ENCODE results near the gene CCDC141.
"Not testable (repeated sequence)": the region's sequence is repeated elsewhere in the genome, so short reads cannot be mapped to it uniquely, and the experiment has no call there.

Gene CCDC141

GRCh38 chr2:179049546-179050311 is at the start of gene CCDC141:
CCDC141 (minus strand) TSS chr2:179050137; CDS start chr2:179049941, 196 bp downstream.
- DNase-seq: no peak

- no peak for DNase-seq
These were observed 48.2 kb upstream of the CCDC141 start for GRCh38 chr2:179098080-179098689.

GRCh38 chr2:179097131-179097530 is 47.2 kb upstream of the CCDC141 start:
- DNase-seq: no peak

GRCh38 chr2:179096090-179096489 is 46.2 kb upstream of the CCDC141 start:
- DNase-seq: no peak

GRCh38 chr2:179092912-179093311 is 43.0 kb upstream of the CCDC141 start:
- not testable (repeated sequence) for DNase-seq

- no peak for DNase-seq
These were observed 32.8 kb upstream of the CCDC141 start for GRCh38 chr2:179082697-179083096.

GRCh38 chr2:179081954-179082353 is 32.0 kb upstream of the CCDC141 start:
- DNase-seq: no peak

GRCh38 chr2:179072527-179072926 is 22.6 kb upstream of the CCDC141 start:
- no peak for DNase-seq

- no peak for DNase-seq
These were observed 21.9 kb upstream of the CCDC141 start for GRCh38 chr2:179071810-179072355.

GRCh38 chr2:179070895-179071294 is 21.0 kb upstream of the CCDC141 start:
- no peak for DNase-seq

GRCh38 chr2:179069685-179070084 is 19.7 kb upstream of the CCDC141 start:
- no peak for DNase-seq

- DNase-seq: no peak
These were observed 19.2 kb upstream of the CCDC141 start for GRCh38 chr2:179068991-179069643.

- no peak for DNase-seq
These were observed 9.2 kb upstream of the CCDC141 start for GRCh38 chr2:179059026-179059700.

- DNase-seq: no peak
These were observed 7.8 kb upstream of the CCDC141 start for GRCh38 chr2:179057737-179058136.

- not testable (repeated sequence) for DNase-seq
These were observed 3.6 kb upstream of the CCDC141 start for GRCh38 chr2:179053568-179053967.

GRCh38 chr2:179051250-179051649 is 1.3 kb upstream of the CCDC141 start:
- DNase-seq: no peak

- no peak for DNase-seq
These were observed 818 bp upstream of the CCDC141 start for GRCh38 chr2:179050755-179051154.

GRCh38 chr2:179049203-179049545 is 763 bp downstream of the CCDC141 start:
- no peak for DNase-seq

- no peak for DNase-seq
These were observed 1.8 kb downstream of the CCDC141 start for GRCh38 chr2:179048099-179048498.

GRCh38 chr2:179045602-179046001 is 4.3 kb downstream of the CCDC141 start:
- DNase-seq: not testable (repeated sequence)

GRCh38 chr2:179044500-179044899 is 5.4 kb downstream of the CCDC141 start:
- DNase-seq: no peak

GRCh38 chr2:179037807-179038206 is 12.1 kb downstream of the CCDC141 start:
- no peak for DNase-seq

- DNase-seq: no peak
These were observed 13.5 kb downstream of the CCDC141 start for GRCh38 chr2:179036353-179036905.

All from activated CD4-positive, alpha-beta T cell treated with anti-CD3 and anti-CD28 coated beads for 1 hour (primary cell).